HG03469 (cell line): ENCODE measurements around the gene CAMTA1.
A peak's percentile ranks its signal among the peaks of the same experiment; 100 is the strongest.

Experiments
- ATAC-seq: cut with Tn5 transposase; IDR thresholded peaks from one replicate; pipeline ENCODE4 v1.9.1; 2021; ENCODE audit warnings: mild to moderate bottlenecking, moderate library complexity, moderate number of reproducible peaks; ENCODE audit not compliant: unreplicated experiment

Gene CAMTA1

GRCh38 chr1:6776389-6776788 is 8.9 kb upstream of the CAMTA1 start:
- ATAC-seq, result no peak

- ATAC-seq, result no peak
These were observed 8.4 kb upstream of the CAMTA1 start for GRCh38 chr1:6776895-6777294.

GRCh38 chr1:6777813-6778212 is 7.4 kb upstream of the CAMTA1 start:
- no peak for ATAC-seq

- no peak for ATAC-seq
These were observed 6.0 kb upstream of the CAMTA1 start for GRCh38 chr1:6779089-6779805.

- no peak for ATAC-seq
These were observed 3.1 kb upstream of the CAMTA1 start for GRCh38 chr1:6782151-6782550.

GRCh38 chr1:6783221-6783620 is 2.0 kb upstream of the CAMTA1 start:
- ATAC-seq, result no peak

- peak; percentile 3 for ATAC-seq
These were observed 1.2 kb upstream of the CAMTA1 start for GRCh38 chr1:6783936-6784559.

GRCh38 chr1:6784560-6785317 is 515 bp upstream of the CAMTA1 start:
- peak; percentile 55 for ATAC-seq

GRCh38 chr1:6785728-6786505 is 663 bp downstream of the CAMTA1 start:
- ATAC-seq, result no peak

- no peak for ATAC-seq
These were observed 3.7 kb downstream of the CAMTA1 start for GRCh38 chr1:6788946-6789345.

- ATAC-seq, result no peak
These were observed 4.9 kb downstream of the CAMTA1 start for GRCh38 chr1:6790146-6790545.

GRCh38 chr1:6794164-6794563 is 8.9 kb downstream of the CAMTA1 start:
- ATAC-seq, result no peak

GRCh38 chr1:6795203-6795602 is 9.9 kb downstream of the CAMTA1 start:
- ATAC-seq, result no peak

GRCh38 chr1:6795661-6796060 is 10.4 kb downstream of the CAMTA1 start:
- no peak for ATAC-seq

GRCh38 chr1:6796095-6796494 is 10.8 kb downstream of the CAMTA1 start:
- no peak for ATAC-seq

GRCh38 chr1:6799499-6799898 is 14.2 kb downstream of the CAMTA1 start:
- ATAC-seq, result no peak

GRCh38 chr1:6800745-6801144 is 15.5 kb downstream of the CAMTA1 start:
- no peak for ATAC-seq

GRCh38 chr1:6801199-6801598 is 15.9 kb downstream of the CAMTA1 start:
- ATAC-seq, result no peak

GRCh38 chr1:6801966-6802365 is 16.7 kb downstream of the CAMTA1 start:
- ATAC-seq, result no peak

GRCh38 chr1:6802454-6802853 is 17.2 kb downstream of the CAMTA1 start:
- ATAC-seq, result no peak

- no peak for ATAC-seq
These were observed 17.6 kb downstream of the CAMTA1 start for GRCh38 chr1:6802893-6803292.
